IPS-NIHi11 (cell line): ENCODE measurements around the gene STEAP2.

Source experiments
- DNase-seq: peaks from one replicate; pipeline ENCODE4 v3.0.0; 2012; ENCODE audit warnings: mixed read lengths, low spot score

STEAP2 gene

DNA sequence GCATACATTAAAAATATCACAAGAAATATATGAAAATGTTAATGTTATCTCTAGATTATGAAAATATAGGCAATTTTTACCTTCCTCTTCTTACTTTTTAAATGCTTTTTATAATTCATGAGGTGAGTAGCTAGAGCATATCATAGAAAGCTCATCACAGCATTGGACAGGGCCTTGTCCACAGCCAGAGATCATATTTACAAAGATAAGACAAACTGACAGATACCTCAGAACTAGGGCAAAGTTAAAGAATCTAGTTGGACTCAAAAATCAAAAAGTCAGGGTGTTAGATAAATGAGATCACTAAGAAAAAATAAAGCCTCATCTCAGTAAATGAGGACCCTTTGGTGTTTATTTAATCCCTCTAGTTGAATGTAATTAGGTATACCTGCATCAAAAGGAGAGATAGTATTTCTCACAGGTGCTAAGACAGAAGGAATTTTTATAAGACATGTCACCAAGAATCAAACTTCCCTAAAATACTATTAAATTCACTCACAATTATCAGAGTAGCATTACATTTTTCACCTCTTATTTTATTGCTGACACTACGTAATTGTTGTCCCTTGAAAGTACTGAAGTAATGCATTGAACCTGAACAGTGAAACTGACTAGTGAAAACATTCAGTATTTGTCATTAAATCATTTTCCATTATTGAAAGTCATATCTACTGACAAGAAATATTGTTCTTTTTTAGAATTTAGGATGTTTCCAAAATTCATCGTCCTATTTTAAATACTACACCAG lies 59.1 kb downstream of the STEAP2 start:
- DNase-seq = no peak

- no peak for DNase-seq
Measured at GRCh38 chr7:90271753-90272152, 60.2 kb downstream of the STEAP2 start.

DNA sequence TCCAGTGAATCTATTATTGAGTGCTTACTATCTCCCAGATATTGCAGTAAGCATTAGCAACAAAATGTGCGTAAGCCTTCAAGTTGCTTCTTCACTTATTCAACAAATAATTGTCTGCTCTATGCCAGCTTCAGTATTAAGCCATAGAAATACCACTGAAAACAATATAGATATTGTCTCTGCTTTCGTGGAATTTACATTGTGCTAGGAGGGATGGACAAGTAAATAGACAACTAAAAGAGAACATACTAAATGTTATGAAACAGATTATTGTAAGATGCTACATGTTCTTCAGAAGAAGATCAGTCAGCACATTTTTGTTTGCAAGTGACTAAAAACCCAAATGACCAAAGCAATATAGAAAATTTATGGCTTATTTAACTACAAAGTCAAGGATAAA lies 60.7 kb downstream of the STEAP2 start:
- DNase-seq = no peak

GRCh38 chr7:90274161-90274560 lies 62.6 kb downstream of the STEAP2 start:
- DNase-seq = no peak

DNA sequence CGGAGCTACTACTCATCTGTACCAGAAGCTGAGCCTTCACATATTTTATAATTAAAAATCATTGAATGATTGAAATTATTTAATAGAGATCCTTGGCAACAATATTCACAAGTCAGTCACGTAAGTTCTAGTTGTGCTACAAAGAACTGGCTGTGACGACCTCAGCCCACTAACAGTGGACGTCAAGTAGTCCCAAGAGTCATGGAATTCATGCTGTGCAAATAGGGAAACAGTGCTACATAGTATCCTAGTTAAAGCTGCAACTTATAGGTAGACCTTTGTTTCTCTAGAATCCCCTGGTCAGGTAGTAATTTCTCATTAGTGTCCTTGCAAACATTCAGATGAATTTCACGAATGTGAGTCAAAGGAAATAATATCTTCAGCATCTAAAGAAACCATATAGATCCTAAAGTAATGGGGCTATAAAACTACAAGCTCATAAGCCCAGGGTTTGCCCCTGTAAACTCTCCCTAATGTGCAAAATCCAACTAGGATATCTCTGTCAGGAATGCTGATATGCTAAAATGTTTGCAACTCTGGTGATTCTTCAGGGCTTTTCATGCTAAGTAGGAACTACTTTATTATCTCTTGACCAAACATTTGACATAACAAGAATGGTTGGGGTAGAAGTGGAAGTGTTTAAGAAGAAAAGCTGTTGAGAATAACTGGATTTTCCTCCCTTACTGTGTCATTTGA lies 64.6 kb downstream of the STEAP2 start:
- DNase-seq = no peak
